Measurements from ENCODE around the gene ZFTA. TPM values are rescaled to one million over a fixed set of nuclear protein-coding genes. Genes with fewer than 3 reads are reported as not detected.
"Not testable (repeated sequence)": the region's sequence is repeated elsewhere in the genome, so short reads cannot be mapped to it uniquely, and the experiment has no call there.

Gene ZFTA
- 1 to 10 TPM; 6.2 to 6.8 TPM for total RNA-seq

GRCh38 chr11:63768237-63769041 lies at the start of gene ZFTA:
Gene ZFTA (minus strand): TSS chr11:63768775. CDS start chr11:63768622, 153 bp downstream.
- CTCF ChIA-PET, result interaction anchor here (0.6 to 2.1 kb wide), 8 partner anchors 11 to 177 kb away, joined by 3 to 17 read pairs (median 4); partner anchors contain the start of gene MARK2

GRCh38 chr11:63817758-63818498 lies 49.4 kb upstream of the ZFTA start:
- POLR2A ChIA-PET, result no interaction called here
- CTCF ChIA-PET, result interaction anchor here (1.5 kb wide), 1 partner anchor 10 kb away, joined by 3 read pairs; no protein-coding TSS in a partner anchor

More at GRCh38 chr11:63768237-63769041, at the start of gene ZFTA:
- POLR2A ChIA-PET, result interaction anchor here (0.6 kb wide), 1 partner anchor 570 kb away, joined by 9 read pairs; no protein-coding TSS in a partner anchor

GRCh38 chr11:63816732-63817131 lies 48.2 kb upstream of the ZFTA start:
- POLR2A ChIA-PET, result no interaction called here

GRCh38 chr11:63816166-63816565 lies 47.6 kb upstream of the ZFTA start:
- CTCF ChIA-PET, result no interaction called here
- POLR2A ChIA-PET, result no interaction called here

More at GRCh38 chr11:63816732-63817131, 48.2 kb upstream of the ZFTA start:
- CTCF ChIA-PET, result no interaction called here

- ChIA-PET POLR2A (interaction anchor here (0.6 kb wide), 1 partner anchor 69 kb away, joined by 3 read pairs; no protein-coding TSS in a partner anchor), CTCF (interaction anchor here (0.6 to 0.9 kb wide), 2 partner anchors 24 to 184 kb away, joined by 3 to 5 read pairs; partner anchors contain the start of gene MARK2)
Measured at GRCh38 chr11:63814383-63814736, 45.8 kb upstream of the ZFTA start.

GRCh38 chr11:63813563-63814382 lies 45.2 kb upstream of the ZFTA start:
- POLR2A ChIA-PET, result interaction anchor here (0.6 kb wide), 1 partner anchor 70 kb away, joined by 3 read pairs; no protein-coding TSS in a partner anchor
- CTCF ChIA-PET, result interaction anchor here (0.6 to 0.9 kb wide), 2 partner anchors 25 to 183 kb away, joined by 3 to 5 read pairs; partner anchors contain the start of gene MARK2

GRCh38 chr11:63813035-63813562 lies 44.5 kb upstream of the ZFTA start, which contains the start of gene SPINDOC:
Gene SPINDOC (plus strand): TSS chr11:63813456. CDS start chr11:63813687, 231 bp downstream.
- POLR2A ChIA-PET, result interaction anchor here (1.0 kb wide), 1 partner anchor 136 kb away, joined by 5 read pairs; no protein-coding TSS in a partner anchor
- CTCF ChIA-PET, result interaction anchor here (0.9 kb wide), 1 partner anchor 78 kb away, joined by 3 read pairs; no protein-coding TSS in a partner anchor

GRCh38 chr11:63811522-63811921 lies 42.9 kb upstream of the ZFTA start:
- CTCF ChIA-PET, result interaction anchor here (0.7 kb wide), 1 partner anchor 44 kb away, joined by 3 read pairs; no protein-coding TSS in a partner anchor

GRCh38 chr11:63810383-63810782 lies 41.8 kb upstream of the ZFTA start:
- CTCF ChIA-PET, result interaction anchor here (0.7 kb wide), 2 partner anchors 111 to 131 kb away, joined by 3 to 4 read pairs; no protein-coding TSS in a partner anchor
- POLR2A ChIA-PET, result not testable (repeated sequence)

More at GRCh38 chr11:63811522-63811921, 42.9 kb upstream of the ZFTA start:
- POLR2A ChIA-PET, result no interaction called here

GRCh38 chr11:63805844-63806415 lies 37.4 kb upstream of the ZFTA start:
- POLR2A ChIA-PET, result no interaction called here
- CTCF ChIA-PET, result no interaction called here

- CTCF ChIA-PET, result no interaction called here
Measured at GRCh38 chr11:63804259-63804658, 35.7 kb upstream of the ZFTA start.

GRCh38 chr11:63802637-63803414 lies 34.3 kb upstream of the ZFTA start:
- POLR2A ChIA-PET, result no interaction called here
- CTCF ChIA-PET, result interaction anchor here (1.1 to 1.2 kb wide), 2 partner anchors 34 to 143 kb away, joined by 3 read pairs; no protein-coding TSS in a partner anchor

More at GRCh38 chr11:63804259-63804658, 35.7 kb upstream of the ZFTA start:
- POLR2A ChIA-PET, result no interaction called here

- CTCF ChIA-PET, result no interaction called here
Measured at GRCh38 chr11:63800921-63801320, 32.3 kb upstream of the ZFTA start.

GRCh38 chr11:63795066-63795465 lies 26.5 kb upstream of the ZFTA start:
- CTCF ChIA-PET, result no interaction called here
- POLR2A ChIA-PET, result no interaction called here

More at GRCh38 chr11:63800921-63801320, 32.3 kb upstream of the ZFTA start:
- POLR2A ChIA-PET, result no interaction called here

GRCh38 chr11:63793161-63793560 lies 24.6 kb upstream of the ZFTA start:
- POLR2A ChIA-PET, result no interaction called here
- CTCF ChIA-PET, result no interaction called here

- CTCF ChIA-PET, result no interaction called here
- POLR2A ChIA-PET, result no interaction called here
Measured at GRCh38 chr11:63791495-63792167, 23.1 kb upstream of the ZFTA start.

GRCh38 chr11:63785823-63786222 lies 17.2 kb upstream of the ZFTA start:
- CTCF ChIA-PET, result no interaction called here

More at GRCh38 chr11:63785823-63786222, 17.2 kb upstream of the ZFTA start:
- POLR2A ChIA-PET, result no interaction called here
